ENCODE measurements around the gene CIBAR2.

Gene CIBAR2

DNA sequence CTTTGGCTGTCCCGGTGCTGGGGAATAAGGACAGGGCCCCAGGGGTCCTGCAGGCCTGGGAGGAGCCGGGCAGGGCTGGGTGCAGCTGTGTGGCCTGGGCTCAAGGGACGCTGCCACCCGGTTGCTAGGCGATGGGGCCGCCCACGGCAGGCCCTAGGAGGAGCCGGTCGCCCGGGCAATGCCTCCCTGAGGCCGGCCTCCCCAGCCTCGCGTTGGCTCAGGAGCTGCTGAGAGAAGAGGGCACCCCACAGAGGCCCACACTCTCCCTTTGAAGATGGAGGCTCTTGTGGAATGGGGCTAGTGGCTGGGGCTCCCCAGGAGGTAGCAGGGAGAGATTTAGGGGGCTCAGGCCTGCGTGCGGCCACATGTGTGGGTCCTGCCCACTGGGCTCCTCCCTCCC lies at the start of gene CIBAR2:
Gene CIBAR2, minus strand, starts transcription at position 109 of the 400 bp plus-strand sequence. CDS start 120 bp downstream, outside the sequence.
- DNase-seq: no peak

GRCh38 chr16:85159179-85159980 lies 47.1 kb upstream of the CIBAR2 start:
- no peak for DNase-seq

DNA sequence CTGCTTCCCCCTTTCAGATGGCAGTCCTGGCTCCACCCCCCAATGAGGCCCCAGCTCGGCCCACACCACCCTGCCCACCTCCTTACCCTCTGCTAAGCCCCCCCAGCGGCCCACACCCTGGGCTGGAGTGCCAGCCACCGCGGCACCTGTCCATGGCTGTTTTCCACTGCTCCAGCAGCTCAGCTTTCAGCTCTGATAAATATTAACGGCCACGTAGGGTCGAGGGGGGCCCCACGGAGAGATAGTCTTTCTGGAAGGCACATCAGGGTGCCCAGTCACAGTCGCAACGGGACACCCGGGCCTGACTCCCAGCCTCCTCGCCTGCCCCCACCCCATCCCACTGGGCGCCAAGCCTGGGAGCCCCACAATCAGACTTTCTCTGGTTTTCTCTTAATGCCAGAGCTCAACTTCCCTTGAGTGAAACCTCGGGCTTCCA lies 46.5 kb upstream of the CIBAR2 start:
- DNase-seq: no peak

DNA sequence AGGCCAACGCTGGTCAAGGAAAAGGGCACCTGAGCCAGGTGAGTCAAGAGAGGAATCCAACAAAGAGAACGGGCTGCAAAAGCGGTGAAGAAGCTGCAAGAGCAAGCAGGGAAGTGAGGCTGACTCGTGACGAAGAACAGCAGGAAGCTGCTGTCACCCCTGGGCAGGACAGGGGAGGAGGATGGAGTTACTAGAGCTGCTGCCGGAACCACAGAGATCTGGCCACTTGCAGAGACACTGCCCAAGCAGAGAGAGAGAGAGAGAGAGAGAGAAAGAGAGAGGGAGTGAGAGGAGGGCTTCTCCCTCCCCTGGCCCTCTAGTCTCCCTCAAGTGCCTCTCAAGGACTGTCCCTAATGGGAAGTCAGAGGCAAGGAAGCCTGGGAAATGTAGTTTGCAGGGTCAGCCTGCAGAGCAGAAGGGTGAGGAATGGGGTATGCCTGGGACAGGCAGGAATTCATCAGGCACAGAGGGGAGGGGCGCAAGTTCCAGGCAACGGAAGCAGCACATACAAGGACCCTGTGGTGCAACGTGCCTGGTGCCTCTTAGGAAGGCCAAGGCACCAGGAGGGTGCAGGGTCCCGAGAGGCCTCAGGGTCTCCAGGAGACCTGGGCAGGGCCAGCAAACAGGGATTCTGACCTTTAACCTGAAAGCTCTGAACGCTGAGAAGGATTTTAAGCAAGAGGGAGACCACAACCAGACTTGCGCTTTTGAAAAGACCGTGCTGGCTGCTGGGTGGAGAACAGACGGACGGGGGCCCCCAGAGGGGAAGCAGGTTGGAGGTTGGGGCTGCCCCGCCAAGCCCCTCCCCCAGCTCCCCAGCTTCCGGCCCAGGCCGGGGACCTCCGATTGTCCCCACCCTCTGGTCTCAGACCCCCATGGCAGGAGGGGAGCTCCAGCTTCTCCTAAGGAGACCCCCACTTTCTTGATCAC lies 45.8 kb upstream of the CIBAR2 start:
- peak; percentile 23 for DNase-seq

- DNase-seq: no peak
Measured at GRCh38 chr16:85157372-85157771, 45.1 kb upstream of the CIBAR2 start.

DNA sequence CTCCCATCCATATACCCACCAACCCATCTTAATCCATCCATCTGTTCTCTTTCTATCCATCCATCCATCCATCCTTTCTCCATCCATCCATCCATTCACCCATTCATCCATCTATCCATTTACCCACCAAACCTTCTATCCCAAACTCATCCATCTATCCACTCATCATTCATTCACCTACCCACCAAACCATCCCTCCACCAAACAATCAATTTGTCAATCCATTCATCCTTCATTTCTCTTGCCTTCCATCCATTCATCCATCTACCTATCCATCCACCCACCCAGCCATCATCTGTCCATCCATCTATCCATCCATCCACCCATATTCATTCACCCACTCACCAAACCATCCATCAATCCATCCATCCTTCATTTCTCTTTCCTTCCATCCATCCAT lies 44.6 kb upstream of the CIBAR2 start:
- DNase-seq: no peak

DNA sequence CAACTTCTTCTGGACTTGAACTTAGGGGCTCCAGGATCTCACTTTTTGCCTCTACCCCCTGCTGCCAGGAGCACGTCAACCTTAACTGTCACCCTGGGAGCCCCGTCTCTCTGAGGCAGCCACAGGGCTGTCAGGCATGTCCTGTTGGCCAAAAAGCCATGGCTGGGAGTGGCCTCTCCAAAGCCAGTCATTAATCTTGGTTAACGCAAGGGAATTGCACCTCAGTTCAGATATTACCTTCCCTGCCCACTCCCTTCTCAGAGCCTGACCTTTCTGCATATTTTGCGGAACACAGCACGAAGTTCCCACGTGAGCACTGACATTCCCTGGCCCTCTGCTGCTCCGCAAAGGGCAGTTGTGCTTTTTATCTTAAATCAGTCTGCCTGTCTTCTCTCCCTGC lies 44.2 kb upstream of the CIBAR2 start:
- DNase-seq: no peak

- DNase-seq: no peak
Measured at GRCh38 chr16:85153656-85154091, 41.4 kb upstream of the CIBAR2 start.

DNA sequence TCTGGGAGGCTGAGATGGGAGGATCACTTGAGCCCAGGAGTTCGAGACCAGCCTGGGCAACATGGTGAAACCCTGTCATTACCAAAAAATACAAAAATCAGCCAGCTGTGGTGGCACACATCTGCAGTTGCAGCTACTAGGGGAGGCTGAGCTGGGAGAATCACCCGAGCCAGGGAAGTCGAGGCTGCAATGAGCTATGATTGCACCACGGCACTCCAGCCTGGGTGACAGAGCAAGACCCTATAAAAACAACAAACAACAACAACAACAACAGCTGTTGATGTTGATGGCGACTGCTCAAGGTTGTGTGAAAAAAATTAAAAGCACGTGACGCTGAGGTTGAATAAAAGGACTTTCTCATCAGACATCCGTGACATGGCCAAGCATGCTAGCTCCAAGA lies 40.8 kb upstream of the CIBAR2 start:
- DNase-seq: no peak

DNA sequence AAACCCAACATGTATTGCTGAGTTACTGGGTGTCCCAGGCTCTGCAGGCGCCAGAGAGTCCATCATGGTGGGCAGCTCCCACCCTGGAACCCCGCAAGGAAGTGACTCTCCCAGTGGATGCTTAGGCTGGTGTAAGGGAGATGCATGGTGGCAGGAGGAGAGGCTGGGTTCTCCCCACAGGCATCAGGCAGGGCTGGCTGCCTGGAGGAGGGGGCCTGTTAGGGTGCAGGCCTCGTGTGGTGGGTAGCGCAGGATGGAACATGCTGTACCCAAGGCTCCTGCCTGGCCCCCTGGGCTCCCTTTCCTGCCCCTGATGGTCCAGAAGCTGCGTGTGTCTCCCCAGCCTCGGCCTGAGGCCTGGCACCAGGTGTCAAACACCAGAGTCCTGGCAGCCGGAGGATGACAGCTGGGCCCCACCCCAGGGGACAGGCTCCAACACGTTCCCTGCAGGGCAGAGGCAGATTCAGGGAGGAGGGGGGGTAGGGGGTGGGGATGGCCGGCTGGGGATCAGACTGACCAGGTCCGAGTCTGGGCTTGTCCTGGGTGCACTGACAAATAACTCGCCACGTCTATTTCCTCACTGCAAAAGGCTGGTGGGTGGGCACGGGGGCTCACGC lies 40.2 kb upstream of the CIBAR2 start:
- no peak for DNase-seq

GRCh38 chr16:85151603-85152413 lies 39.5 kb upstream of the CIBAR2 start:
- DNase-seq: no peak

DNA sequence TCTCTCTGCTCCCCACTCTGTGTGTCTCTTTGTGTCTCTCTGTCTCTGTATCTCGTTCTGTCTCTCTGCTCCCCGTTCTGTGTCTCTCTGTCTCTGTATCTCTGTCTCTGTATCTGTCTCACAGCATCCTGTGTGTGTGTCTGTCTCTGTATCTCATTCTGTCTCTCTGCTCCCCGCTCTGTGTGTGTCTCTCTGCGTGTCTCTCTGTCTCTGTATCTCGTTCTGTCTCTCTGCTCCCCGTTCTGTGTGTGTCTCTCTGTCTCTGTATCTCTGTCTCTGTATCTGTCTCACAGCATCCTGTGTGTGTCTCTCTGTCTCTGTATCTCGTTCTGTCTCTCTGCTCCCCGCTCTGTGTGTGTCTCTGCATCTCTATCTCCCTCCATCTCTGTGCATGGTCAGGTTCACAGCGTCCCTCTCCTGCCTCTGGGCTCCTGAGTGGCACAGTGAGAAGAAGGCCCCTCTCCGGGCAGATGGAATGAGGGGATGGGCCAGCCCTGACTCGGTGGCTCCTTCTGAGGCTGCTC lies 38.9 kb upstream of the CIBAR2 start:
- no peak for DNase-seq

GRCh38 chr16:85150331-85150940 lies 38.2 kb upstream of the CIBAR2 start:
- no peak for DNase-seq

DNA sequence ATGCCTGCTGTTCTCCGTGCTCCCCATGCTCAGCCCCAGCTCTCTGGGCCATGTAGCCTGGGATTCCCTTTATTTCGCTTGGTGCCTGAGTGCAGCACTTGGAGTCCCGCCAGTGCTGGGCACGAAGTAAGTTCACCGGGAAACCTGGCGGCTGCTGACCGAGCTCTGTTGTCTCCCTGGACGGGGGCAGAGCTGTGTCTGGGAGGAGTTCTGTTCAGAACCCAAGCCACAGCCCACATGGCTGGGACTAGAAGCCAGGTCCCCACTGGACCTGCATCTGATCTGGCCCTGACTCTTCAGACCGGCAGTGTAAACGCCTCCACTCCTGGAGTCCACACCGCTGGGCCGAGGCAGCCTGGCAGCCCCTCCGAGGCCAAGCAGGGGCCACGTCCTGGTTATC lies 37.5 kb upstream of the CIBAR2 start:
- no peak for DNase-seq

GRCh38 chr16:85148931-85149330 lies 36.7 kb upstream of the CIBAR2 start:
- no peak for DNase-seq

DNA sequence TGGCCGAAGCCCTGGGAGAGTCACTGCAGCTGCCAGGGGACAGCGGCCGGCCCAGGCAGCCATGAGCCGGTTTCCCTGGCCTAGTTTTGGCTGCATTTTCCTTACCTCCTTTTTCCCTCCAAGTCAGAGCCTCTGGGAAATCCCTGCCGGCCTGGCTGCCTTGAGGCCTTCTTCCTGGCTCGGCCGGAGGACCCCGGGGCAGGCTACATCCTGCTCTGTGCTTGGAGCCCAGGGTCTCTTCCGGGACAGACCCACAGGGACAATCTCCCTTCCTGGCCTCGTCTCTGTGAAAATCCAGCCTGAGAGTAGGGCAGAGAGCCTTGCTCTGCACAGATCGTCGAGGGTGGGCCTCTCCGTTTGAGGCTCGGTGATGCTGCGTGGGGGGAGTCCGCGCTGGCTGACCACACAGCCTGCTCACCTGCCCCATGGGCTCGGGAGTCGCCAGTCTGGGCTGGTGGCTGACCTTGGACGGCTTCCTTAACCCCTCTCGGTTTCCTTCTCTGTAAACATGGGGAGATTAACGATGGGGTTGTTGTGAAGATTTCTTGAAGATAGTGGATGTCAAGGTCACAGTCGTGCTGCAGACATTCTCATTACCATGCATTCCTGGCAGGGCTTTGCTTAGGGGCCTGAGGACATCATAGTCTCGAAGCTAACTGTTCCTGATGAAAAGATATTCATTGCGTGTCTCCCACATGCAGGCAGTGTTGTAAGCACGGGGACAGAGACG lies 34.8 kb upstream of the CIBAR2 start:
- DNase-seq: no peak

- DNase-seq: no peak
Measured at GRCh38 chr16:85146532-85146797, 34.2 kb upstream of the CIBAR2 start.

GRCh38 chr16:85145734-85146531 lies 33.7 kb upstream of the CIBAR2 start:
- DNase-seq: no peak

GRCh38 chr16:85145188-85145587 lies 32.9 kb upstream of the CIBAR2 start:
- DNase-seq: no peak

Data from activated CD4-positive, alpha-beta T cell treated with anti-CD3 and anti-CD28 coated beads for 48 hours (primary cell).